ENCODE measurements around the gene PLPP1. TPM values are rescaled to one million over a fixed set of nuclear protein-coding genes. Genes with fewer than 3 reads are reported as not detected.

The PLPP1 gene
- total RNA-seq, 3 donors from 2014 or later = 88.8 to 132 (median 122) TPM

DNA sequence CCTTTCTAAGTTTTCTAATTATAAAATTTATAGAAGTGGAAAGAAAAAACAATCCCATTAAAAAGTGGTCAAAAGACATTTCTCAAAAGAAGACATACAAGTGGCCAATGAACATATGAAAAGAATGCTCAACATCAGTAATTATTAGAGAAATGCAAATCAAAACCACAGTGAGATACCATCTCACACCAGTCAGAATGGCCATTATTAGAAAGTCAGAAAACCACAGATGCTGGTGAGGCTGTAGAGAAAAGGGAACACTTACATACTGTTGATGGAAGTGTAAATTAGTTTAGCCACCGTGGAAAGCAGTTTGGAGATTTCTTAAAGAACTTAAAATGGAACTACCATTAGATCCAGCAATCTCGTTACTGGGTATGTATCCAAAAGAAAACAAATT is 23.7 kb upstream of the PLPP1 start:
- intact Hi-C loops (cut with DNase I, micrococcal nuclease) = no loop called here

DNA sequence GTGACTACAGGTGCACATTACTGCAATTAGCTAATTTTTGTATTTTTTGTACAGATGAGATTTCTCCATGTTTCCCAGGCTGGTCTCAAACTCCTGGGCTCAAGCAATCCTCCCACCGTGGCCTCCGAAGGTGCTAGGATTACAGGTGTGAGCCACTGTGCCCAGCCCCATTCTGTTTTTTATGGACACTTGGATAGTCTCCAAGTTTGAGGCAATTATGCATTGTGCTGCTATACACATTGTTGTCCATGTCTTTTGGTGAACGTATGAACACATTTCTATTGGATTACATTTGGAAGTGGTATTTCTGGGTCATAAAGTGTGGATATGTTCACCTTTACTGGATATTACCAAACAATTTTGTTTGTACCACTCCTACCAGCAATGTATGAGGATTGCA is 22.4 kb upstream of the PLPP1 start:
- no peaks in the 10 kb centered on the region for H3K36me3 ChIP-seq (ENCODE audit: low read depth)
- no peak overlapping the region for H3K4me3 ChIP-seq
- H3K9me3 ChIP-seq = no peaks in the 10 kb centered on the region
- TF ChIP-seq, protein P1, sequence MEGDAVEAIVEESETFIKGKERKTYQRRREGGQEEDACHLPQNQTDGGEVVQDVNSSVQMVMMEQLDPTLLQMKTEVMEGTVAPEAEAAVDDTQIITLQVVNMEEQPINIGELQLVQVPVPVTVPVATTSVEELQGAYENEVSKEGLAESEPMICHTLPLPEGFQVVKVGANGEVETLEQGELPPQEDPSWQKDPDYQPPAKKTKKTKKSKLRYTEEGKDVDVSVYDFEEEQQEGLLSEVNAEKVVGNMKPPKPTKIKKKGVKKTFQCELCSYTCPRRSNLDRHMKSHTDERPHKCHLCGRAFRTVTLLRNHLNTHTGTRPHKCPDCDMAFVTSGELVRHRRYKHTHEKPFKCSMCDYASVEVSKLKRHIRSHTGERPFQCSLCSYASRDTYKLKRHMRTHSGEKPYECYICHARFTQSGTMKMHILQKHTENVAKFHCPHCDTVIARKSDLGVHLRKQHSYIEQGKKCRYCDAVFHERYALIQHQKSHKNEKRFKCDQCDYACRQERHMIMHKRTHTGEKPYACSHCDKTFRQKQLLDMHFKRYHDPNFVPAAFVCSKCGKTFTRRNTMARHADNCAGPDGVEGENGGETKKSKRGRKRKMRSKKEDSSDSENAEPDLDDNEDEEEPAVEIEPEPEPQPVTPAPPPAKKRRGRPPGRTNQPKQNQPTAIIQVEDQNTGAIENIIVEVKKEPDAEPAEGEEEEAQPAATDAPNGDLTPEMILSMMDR (IDR thresholded peaks at IDR 0.05) = no peak
- no peaks in the 10 kb centered on the region for H3K4me1 ChIP-seq (ENCODE audit: low read depth)
- intact Hi-C loops (cut with DNase I, micrococcal nuclease) = no loop called here
- peak; percentile 91 for ATAC-seq
- DNase-seq = peak in 1 of 3 donors; percentile 44

More for the DNA sequence above, 23.7 kb upstream of the PLPP1 start:
- DNase-seq = no peak
- no peaks in the 10 kb centered on the region for H3K9me3 ChIP-seq
- no peaks in the 10 kb centered on the region for H3K36me3 ChIP-seq (ENCODE audit: low read depth)
- ATAC-seq = no peak
- TF ChIP-seq, protein P1 (IDR thresholded peaks at IDR 0.05) = no peak
- no peaks in the 10 kb centered on the region for H3K4me1 ChIP-seq (ENCODE audit: low read depth)
- H3K4me3 ChIP-seq = no peak overlapping the region

DNA sequence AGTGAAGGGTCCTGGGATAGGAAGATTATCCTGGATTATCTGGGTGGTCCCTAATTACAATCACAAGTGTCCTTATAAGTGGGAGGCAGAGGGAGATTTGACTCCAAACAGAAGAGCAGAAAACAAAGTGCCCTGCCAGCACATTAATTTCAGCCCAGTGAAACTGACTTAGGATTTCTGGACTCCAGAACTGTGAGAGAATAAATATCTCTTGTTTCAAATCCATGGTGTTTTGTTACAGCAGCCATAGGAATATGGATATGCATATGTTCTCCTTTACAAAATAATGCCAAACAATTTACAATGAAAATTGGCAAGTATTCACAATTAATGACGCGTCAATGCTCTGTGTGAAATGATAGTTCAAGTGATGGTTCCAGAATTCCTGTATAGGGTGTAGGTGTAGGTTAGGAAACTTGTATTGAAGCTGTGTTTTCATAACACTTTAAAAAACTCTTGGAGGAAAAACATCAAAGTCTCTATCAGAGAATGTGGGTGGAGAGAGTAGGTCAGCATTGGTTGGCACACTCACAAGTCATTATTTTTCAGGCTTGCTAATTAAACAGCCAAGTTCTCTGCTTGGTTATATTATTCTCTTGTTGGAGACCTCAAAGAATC is 19.9 kb upstream of the PLPP1 start:
- Histone ChIP-seq H3K4me3 (no peak overlapping the region), H3K36me3 (ENCODE audit: low read depth) (no peaks in the 10 kb centered on the region), H3K9me3 (no peaks in the 10 kb centered on the region), H3K4me1 (ENCODE audit: low read depth) (no peaks in the 10 kb centered on the region)
- no peak for DNase-seq
- no peak for ATAC-seq
- TF ChIP-seq, protein P1 (IDR thresholded peaks at IDR 0.05) = no peak
- intact Hi-C loops (cut with DNase I, micrococcal nuclease) = no loop called here

DNA sequence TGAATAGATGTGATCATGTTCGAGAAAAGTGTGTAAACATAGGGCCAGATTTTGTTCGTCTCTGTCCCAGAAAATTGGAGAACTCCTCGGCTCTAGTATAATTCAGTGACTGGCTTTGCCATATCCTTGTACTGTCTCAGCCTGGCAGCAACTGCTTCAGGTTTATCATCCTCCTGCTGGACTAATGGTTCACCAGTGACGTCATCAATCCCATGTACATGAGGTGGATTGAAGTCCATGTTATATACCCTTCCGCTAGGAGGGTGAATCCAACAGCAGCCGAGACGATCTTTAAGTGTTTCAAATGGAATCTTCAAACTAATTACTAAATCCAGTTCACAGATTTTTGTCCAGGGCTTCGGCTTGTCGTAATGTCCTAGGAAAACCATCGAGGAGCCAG is 17.1 kb upstream of the PLPP1 start:
- no peak for ATAC-seq
- intact Hi-C loops (cut with DNase I, micrococcal nuclease) = no loop called here
- TF ChIP-seq, protein P1 (IDR thresholded peaks at IDR 0.05) = no peak
- Histone ChIP-seq H3K4me1 (ENCODE audit: low read depth) (no peaks in the 10 kb centered on the region), H3K9me3 (no peaks in the 10 kb centered on the region), H3K36me3 (ENCODE audit: low read depth) (no peaks in the 10 kb centered on the region), H3K4me3 (no peak overlapping the region)
- no peak for DNase-seq

DNA sequence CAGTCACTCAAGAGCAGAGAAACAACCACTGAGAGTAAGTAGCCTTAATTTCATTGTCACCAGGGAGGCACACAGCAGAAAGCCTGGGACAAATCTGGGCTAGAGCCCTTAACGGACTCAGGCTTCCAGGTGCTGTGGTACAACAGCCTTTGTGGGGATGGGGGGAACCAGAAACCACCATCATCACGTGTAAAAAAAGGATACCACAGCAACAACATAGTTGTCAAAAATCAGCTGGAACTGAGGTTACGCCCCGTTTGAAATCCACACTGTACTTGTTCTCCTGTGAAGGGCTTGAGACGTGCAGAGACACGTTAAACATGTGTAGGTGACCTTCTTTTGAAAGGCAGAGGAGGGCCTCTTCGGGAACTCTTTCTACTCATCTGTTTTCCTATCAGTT is 16.6 kb upstream of the PLPP1 start:
- TF ChIP-seq, protein P1 (IDR thresholded peaks at IDR 0.05) = no peak
- no peaks in the 10 kb centered on the region for H3K4me1 ChIP-seq (ENCODE audit: low read depth)
- no peaks in the 10 kb centered on the region for H3K36me3 ChIP-seq (ENCODE audit: low read depth)
- DNase-seq (no peak), ATAC-seq (no peak)
- no peak overlapping the region for H3K4me3 ChIP-seq
- intact Hi-C loops (cut with DNase I, micrococcal nuclease) = no loop called here
- no peaks in the 10 kb centered on the region for H3K9me3 ChIP-seq

DNA sequence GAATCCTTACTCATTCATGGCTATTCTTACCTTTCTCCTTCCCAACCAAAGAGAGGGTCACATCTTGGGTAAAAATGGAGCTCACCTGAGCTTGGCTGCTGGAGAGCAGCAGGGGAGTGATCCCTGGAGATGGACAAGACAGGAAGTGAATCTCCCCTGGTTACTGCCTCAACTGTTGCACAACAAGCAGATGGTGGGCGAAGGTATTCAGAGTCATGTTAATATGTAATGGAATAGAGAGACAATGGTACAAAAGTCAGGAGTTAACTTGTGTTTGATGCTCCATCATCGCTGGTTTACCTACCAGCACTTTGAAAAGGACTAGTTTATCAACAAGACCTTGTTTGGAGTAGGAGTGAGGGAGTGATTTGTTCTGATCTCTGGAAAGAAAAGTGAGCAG is 13.0 kb upstream of the PLPP1 start:
- intact Hi-C loops (cut with DNase I, micrococcal nuclease) = loop anchor here in 1 of 2 donors (10.0 kb wide), 1 partner anchor 97 kb away; no protein-coding TSS in a partner anchor
- DNase-seq = no peak
- TF ChIP-seq, protein P1 (IDR thresholded peaks at IDR 0.05) = no peak
- H3K4me1 ChIP-seq (ENCODE audit: low read depth) = no peaks in the 10 kb centered on the region
- no peaks in the 10 kb centered on the region for H3K9me3 ChIP-seq
- H3K4me3 ChIP-seq = no peak overlapping the region
- ATAC-seq = no peak
- no peaks in the 10 kb centered on the region for H3K36me3 ChIP-seq (ENCODE audit: low read depth)

Measured in mucosa of descending colon (tissue), 3 donors.